ENCODE data around the gene BASP1.

Gene BASP1

DNA sequence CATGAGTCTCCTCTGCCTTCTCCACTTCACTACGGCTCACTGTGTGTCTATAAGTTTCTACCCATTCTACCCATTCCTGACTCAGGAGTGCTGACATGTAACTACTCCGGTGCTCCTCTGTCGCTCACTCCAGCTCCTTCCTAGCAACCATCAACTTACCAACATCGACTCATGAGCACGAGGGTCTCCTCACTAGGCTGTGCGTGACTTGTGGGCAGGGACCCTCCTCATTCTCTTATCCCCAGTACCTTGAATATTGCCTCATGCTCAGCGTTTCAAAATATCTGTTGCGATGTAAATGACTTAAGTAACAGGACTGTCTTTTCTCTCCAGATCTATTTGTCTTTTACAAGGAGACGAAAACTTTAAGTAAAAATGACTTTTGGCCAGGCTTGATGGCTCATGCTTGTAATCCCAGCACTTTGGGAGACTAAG is 73.1 kb downstream of the BASP1 start:
- no peak overlapping the region for H3K4me3 ChIP-seq (replicated peaks; ENCODE audit: low read depth, low read length)
- no peak for DNase-seq (ENCODE audit: extremely low read depth, low read depth)
- TF ChIP-seq, protein P1, sequence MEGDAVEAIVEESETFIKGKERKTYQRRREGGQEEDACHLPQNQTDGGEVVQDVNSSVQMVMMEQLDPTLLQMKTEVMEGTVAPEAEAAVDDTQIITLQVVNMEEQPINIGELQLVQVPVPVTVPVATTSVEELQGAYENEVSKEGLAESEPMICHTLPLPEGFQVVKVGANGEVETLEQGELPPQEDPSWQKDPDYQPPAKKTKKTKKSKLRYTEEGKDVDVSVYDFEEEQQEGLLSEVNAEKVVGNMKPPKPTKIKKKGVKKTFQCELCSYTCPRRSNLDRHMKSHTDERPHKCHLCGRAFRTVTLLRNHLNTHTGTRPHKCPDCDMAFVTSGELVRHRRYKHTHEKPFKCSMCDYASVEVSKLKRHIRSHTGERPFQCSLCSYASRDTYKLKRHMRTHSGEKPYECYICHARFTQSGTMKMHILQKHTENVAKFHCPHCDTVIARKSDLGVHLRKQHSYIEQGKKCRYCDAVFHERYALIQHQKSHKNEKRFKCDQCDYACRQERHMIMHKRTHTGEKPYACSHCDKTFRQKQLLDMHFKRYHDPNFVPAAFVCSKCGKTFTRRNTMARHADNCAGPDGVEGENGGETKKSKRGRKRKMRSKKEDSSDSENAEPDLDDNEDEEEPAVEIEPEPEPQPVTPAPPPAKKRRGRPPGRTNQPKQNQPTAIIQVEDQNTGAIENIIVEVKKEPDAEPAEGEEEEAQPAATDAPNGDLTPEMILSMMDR (IDR thresholded peaks at IDR 0.05; ENCODE audit: low read depth, low read length, missing control alignments), result no peak

DNA sequence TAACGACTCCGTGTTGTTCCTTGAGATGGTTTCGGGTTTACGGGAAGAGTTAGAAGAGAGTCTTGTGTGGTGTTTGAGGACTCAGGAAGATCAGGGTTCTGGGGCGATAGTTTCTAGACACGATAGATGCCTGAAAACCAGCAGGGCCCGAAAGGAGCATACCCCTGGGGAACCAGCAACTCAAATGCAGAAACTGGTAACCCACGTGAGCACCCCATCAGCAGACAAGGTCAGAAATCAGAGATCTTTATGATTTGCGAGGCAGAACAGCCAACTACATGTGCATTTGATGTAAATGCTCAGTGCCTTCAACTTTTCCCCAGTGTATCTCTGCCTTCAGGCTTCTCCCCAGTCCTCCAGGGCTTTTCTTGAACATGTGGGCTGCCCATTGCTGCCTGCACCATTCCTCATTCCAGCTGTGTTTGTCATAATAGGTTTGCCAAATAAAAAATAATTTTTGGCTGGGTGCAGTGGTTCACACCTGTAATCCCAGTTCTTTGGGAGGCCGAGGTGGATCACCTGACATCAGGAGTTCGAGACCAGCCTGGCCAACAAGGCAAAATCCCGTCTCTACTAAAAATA is 75.1 kb downstream of the BASP1 start:
- no peak overlapping the region for H3K4me3 ChIP-seq (replicated peaks; ENCODE audit: low read depth, low read length)
- DNase-seq (ENCODE audit: extremely low read depth, low read depth), result no peak
- TF ChIP-seq, protein P1 (IDR thresholded peaks at IDR 0.05; ENCODE audit: low read depth, low read length, missing control alignments), result no peak

DNA sequence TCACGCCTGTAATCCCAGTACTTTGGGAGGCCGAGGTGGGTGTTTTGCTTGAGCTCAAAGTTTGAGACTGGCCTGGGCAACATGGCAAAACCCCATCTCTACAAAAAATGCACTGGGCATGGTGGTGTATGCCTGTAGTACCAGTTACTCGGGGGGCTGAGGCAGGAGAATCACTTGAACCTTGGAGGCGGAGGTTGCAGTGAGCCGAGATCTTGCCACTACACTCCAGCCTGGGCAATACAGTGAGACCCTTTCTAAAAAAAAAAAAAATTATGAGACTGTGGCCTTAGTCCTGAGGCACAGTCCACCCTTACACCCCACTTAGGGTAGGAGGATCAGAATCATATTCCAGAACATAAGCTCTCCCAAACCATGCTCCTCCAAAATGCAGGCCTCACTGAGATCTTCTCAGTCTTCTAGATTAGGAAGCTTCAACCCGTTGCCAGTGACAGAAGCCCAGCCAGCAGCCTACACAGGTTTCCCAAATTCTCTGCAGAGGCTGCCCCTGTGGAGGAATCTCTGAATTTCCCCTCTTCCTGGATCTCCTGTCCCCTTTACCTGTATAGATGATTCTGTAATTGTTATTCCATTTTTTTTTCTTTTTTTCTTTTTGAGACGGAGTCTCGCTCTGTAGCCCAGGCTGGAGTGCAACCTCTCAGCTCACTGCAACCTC is 77.3 kb downstream of the BASP1 start:
- no peak for DNase-seq (ENCODE audit: extremely low read depth, low read depth)
- TF ChIP-seq, protein P1 (IDR thresholded peaks at IDR 0.05; ENCODE audit: low read depth, low read length, missing control alignments), result no peak
- no peak overlapping the region for H3K4me3 ChIP-seq (replicated peaks; ENCODE audit: low read depth, low read length)

DNA sequence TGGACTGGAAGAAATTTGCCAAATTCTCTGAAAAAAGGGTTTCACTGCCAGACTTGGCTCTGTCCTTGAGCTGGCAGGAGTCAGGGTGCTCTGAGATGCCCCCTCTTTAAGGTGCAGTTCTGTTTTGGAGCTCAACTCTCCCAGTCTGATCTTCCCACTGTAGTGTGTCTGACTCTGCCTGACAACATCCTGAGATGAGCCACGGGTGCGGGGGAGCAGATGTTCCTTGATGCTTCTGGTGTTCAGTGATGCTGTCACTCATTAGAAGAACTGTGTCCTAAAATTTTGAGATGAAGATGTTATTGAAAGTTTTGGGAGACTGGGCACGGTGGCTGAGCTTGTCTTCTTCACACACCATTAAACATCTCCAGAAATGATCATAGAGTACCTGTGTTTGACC is 78.2 kb downstream of the BASP1 start:
- DNase-seq (ENCODE audit: extremely low read depth, low read depth), result no peak
- TF ChIP-seq, protein P1 (IDR thresholded peaks at IDR 0.05; ENCODE audit: low read depth, low read length, missing control alignments), result no peak

DNA sequence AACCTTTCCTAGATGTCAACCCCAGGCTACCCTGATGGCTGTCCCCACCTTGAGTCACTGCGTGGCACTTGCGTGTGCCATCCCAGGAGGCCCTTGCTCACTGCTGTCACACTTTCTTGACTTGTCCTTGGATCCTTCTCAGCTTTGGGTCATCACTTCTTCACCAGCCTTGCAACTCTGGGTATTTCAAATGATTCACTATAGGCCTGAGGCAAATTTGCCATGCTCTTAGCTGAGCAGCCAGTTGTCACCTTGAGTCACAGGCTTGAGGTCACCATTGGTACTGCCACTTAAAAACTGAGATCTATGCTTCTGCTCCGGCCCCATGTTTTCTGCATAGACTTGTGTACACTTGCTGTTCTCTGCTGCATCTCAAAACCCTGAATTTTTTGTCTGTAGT is 84.7 kb downstream of the BASP1 start:
- DNase-seq (ENCODE audit: extremely low read depth, low read depth), result no peak
- TF ChIP-seq, protein P1 (IDR thresholded peaks at IDR 0.05; ENCODE audit: low read depth, low read length, missing control alignments), result no peak
- no peak overlapping the region for H3K4me3 ChIP-seq (replicated peaks; ENCODE audit: low read depth, low read length)

More for the DNA sequence above, 78.2 kb downstream of the BASP1 start:
- no peak overlapping the region for H3K4me3 ChIP-seq (replicated peaks; ENCODE audit: low read depth, low read length)

DNA sequence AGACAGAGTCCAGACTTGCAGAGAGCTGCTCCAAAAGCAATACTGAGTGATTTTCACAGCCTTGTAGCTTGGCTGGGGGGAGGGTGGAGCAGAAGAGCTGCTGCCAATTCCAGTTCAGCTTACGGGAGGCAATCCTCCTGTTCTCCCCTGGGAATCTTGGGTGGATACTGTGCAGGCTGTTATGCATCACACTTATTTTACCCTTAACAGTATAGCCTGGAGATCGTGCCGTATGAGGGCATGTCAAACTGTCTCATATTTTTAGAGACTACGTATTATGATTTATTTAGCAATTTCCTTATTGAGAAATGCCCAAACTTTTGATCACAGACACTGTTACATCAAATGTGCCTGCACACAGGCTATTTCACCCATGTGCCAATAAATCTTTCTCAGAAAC is 85.2 kb downstream of the BASP1 start:
- DNase-seq (ENCODE audit: extremely low read depth, low read depth), result no peak
- no peak overlapping the region for H3K4me3 ChIP-seq (replicated peaks; ENCODE audit: low read depth, low read length)
- TF ChIP-seq, protein P1 (IDR thresholded peaks at IDR 0.05; ENCODE audit: low read depth, low read length, missing control alignments), result no peak
